Caco-2 (cell line): ENCODE data around the gene MICOS13. TPM values are rescaled to one million over a fixed set of nuclear protein-coding genes. Genes with fewer than 3 reads are reported as not detected.

ENCODE experiments used
- BruUV-seq: library from RNA; stranded (reverse); fragments of 400-500 nt; replicated peaks from 2 replicates; lab custom pipeline; 2021; lab: Mats Ljungman, UMichigan
- CTCF ChIA-PET: fragments of 300-600 bp; sonication (Branson Sonifier 250); formaldehyde crosslinking; loops from one replicate; lab custom pipeline; 2022; ENCODE audit warnings: antibody characterized with exemption; lab: Charles Lee
- POLR2A ChIA-PET: fragments of 300-600 bp; sonication (Branson Sonifier 250); formaldehyde crosslinking; loops from one replicate; lab custom pipeline; 2022; ENCODE audit warnings: antibody characterized with exemption; lab: Charles Lee
- DNase-seq, 2 experiments: peaks; one replicate each; pipeline versions ENCODE4 v3.0.0 to v3.0.0-alpha.2; 2020 to 2022
- H3K27me3 ChIP-seq: replicated peaks from 2 replicates; pipeline ENCODE4 v1.6.0; 2011; ENCODE audit warnings: low read length; ENCODE audit not compliant: control insufficient read depth, insufficient read depth
- H3K36me3 ChIP-seq: 2 replicates; pipeline ENCODE4 v1.5.1; 2011; ENCODE audit warnings: low read length; ENCODE audit not compliant: control insufficient read depth, insufficient read depth
- H3K4me1 ChIP-seq: fragments of 250-450 bp; sonication (Bioruptor Pico); 2 replicates; pipeline ENCODE4 v1.5.1; 2020; ENCODE audit warnings: mild to moderate bottlenecking
- H3K4me3 ChIP-seq: 2 replicates; pipeline ENCODE4 v1.5.1; 2011; ENCODE audit warnings: low read depth, mild to moderate bottlenecking, control low read depth, low read length
- H3K9me3 ChIP-seq: fragments of 250-450 bp; sonication (Bioruptor Pico); 2 replicates; pipeline ENCODE4 v1.5.1; 2020; ENCODE audit warnings: mild to moderate bottlenecking, moderate library complexity
- H3K27ac Mint-ChIP-seq: one replicate; pipeline ENCODE4 v1.8.0; 2022; ENCODE audit warnings: mixed read lengths; ENCODE audit not compliant: unreplicated experiment
- H3K27me3 Mint-ChIP-seq: one replicate; pipeline ENCODE4 v1.8.0; 2022; ENCODE audit warnings: mixed read lengths; ENCODE audit not compliant: insufficient read depth, unreplicated experiment
- H3K36me3 Mint-ChIP-seq: one replicate; pipeline ENCODE4 v1.8.0; 2022; ENCODE audit warnings: mild to moderate bottlenecking, mixed read lengths; ENCODE audit not compliant: insufficient read depth, unreplicated experiment
- H3K4me1 Mint-ChIP-seq: one replicate; pipeline ENCODE4 v1.8.0; 2022; ENCODE audit warnings: low read depth, mixed read lengths; ENCODE audit not compliant: unreplicated experiment
- H3K4me3 Mint-ChIP-seq: one replicate; pipeline ENCODE4 v1.8.0; 2022; ENCODE audit warnings: mild to moderate bottlenecking, moderate library complexity, mixed read lengths; ENCODE audit not compliant: unreplicated experiment
- H3K9me3 Mint-ChIP-seq: one replicate; pipeline ENCODE4 v1.8.0; 2022; ENCODE audit warnings: mixed read lengths; ENCODE audit not compliant: unreplicated experiment
- intact Hi-C: fragments of 100-400 bp; cut with micrococcal nuclease; formaldehyde crosslinking; loops from one replicate; pipeline ENCODE4 v1.10.0; 2022; ENCODE audit not compliant: unreplicated experiment
- total RNA-seq: library from RNA; stranded (reverse); gene quantifications from 2 replicates; pipeline ENCODE4 v1.2.3, GENCODE V29; 2022
- TF ChIP-seq, protein P1 (sequence below), 2 experiments: fragments of 200-600 bp in 1 of 2; IDR thresholded peaks; 1 replicate in 1 of 2; 2 replicates in 1 of 2; pipeline versions ENCODE4 v1.5.1 to v1.8.0; 2011 to 2022; ENCODE audit warnings: antibody characterized with exemption in 1 of 2, control low read depth in 1 of 2, inconsistent platforms in 1 of 2, low read depth in 1 of 2, low read length in 1 of 2, mild to moderate bottlenecking in 1 of 2, moderate library complexity in 1 of 2; ENCODE audit not compliant: insufficient read depth in 1 of 2, severe bottlenecking in 1 of 2, unreplicated experiment in 1 of 2

The MICOS13 gene
- total RNA-seq, 1 experiment from 2014 or later, result 43.1 TPM

DNA sequence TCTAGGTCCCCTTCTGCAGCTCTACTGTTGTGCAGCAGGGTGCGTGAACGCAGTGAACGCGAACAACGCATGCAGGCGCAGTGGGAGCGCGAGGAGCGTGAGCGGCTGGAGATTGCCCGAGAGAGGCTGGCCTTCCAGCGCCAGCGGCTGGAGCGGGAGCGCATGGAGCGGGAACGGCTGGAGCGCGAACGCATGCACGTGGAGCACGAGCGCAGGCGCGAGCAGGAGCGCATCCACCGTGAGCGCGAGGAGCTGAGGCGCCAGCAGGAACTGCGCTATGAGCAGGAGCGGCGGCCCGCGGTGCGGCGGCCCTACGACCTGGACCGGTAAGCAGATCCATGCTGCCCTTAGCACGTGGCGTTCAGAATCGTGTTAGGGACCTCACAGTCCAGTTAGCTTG lies 18.8 kb downstream of the MICOS13 start:
- peaks cover 98% of the 10 kb centered on the region for H3K36me3 Mint-ChIP-seq

GRCh38 chr19:5655412-5655811 lies 24.9 kb downstream of the MICOS13 start:
- no peak overlapping the region for H3K4me3 Mint-ChIP-seq
- no TSS peak for BruUV-seq
- no peaks in the 10 kb centered on the region for H3K4me1 ChIP-seq
- H3K4me1 Mint-ChIP-seq, result no peaks in the 10 kb centered on the region
- CTCF ChIA-PET, result interaction anchor here (0.7 kb wide), 1 partner anchor 18 kb away, joined by 3 read pairs; no protein-coding TSS in a partner anchor
- H3K36me3 ChIP-seq, result peaks cover 3% of the 10 kb centered on the region
- no peaks in the 10 kb centered on the region for H3K9me3 Mint-ChIP-seq
- peaks cover 97% of the 10 kb centered on the region for H3K36me3 Mint-ChIP-seq
- H3K27me3 Mint-ChIP-seq, result no peaks in the 10 kb centered on the region
- intact Hi-C loops, result no loop called here
- POLR2A ChIA-PET, result interaction anchor here (0.5 kb wide), 1 partner anchor 63 kb away, joined by 14 read pairs; no protein-coding TSS in a partner anchor
- no peak overlapping the region for H3K27ac Mint-ChIP-seq
- no peak overlapping the region for H3K4me3 ChIP-seq
- DNase-seq, result no peak
- H3K9me3 ChIP-seq, result no peaks in the 10 kb centered on the region
- no peaks in the 10 kb centered on the region for H3K27me3 ChIP-seq
- TF ChIP-seq, protein P1, sequence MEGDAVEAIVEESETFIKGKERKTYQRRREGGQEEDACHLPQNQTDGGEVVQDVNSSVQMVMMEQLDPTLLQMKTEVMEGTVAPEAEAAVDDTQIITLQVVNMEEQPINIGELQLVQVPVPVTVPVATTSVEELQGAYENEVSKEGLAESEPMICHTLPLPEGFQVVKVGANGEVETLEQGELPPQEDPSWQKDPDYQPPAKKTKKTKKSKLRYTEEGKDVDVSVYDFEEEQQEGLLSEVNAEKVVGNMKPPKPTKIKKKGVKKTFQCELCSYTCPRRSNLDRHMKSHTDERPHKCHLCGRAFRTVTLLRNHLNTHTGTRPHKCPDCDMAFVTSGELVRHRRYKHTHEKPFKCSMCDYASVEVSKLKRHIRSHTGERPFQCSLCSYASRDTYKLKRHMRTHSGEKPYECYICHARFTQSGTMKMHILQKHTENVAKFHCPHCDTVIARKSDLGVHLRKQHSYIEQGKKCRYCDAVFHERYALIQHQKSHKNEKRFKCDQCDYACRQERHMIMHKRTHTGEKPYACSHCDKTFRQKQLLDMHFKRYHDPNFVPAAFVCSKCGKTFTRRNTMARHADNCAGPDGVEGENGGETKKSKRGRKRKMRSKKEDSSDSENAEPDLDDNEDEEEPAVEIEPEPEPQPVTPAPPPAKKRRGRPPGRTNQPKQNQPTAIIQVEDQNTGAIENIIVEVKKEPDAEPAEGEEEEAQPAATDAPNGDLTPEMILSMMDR (IDR thresholded peaks at IDR 0.05; ENCODE audit: insufficient read depth in 1 of 2, low read depth in 1 of 2, low read length in 1 of 2, severe bottlenecking in 1 of 2, unreplicated experiment in 1 of 2), result no peak

More for the DNA sequence above, 18.8 kb downstream of the MICOS13 start:
- H3K4me1 ChIP-seq, result no peaks in the 10 kb centered on the region
- CTCF ChIA-PET, result no interaction called here
- Mint-ChIP-seq H3K27ac (no peak overlapping the region), H3K9me3 (no peaks in the 10 kb centered on the region), H3K4me1 (no peaks in the 10 kb centered on the region), H3K4me3 (no peak overlapping the region), H3K27me3 (no peaks in the 10 kb centered on the region)
- H3K36me3 ChIP-seq, result peaks cover 4% of the 10 kb centered on the region
- no peaks in the 10 kb centered on the region for H3K9me3 ChIP-seq
- DNase-seq, result no peak
- intact Hi-C loops, result no loop called here
- POLR2A ChIA-PET, result no interaction called here
- TF ChIP-seq, protein P1 (IDR thresholded peaks at IDR 0.05; ENCODE audit: insufficient read depth in 1 of 2, low read depth in 1 of 2, low read length in 1 of 2, severe bottlenecking in 1 of 2, unreplicated experiment in 1 of 2), result no peak
- no peaks in the 10 kb centered on the region for H3K27me3 ChIP-seq
- BruUV-seq, result no TSS peak
- H3K4me3 ChIP-seq, result no peak overlapping the region

DNA sequence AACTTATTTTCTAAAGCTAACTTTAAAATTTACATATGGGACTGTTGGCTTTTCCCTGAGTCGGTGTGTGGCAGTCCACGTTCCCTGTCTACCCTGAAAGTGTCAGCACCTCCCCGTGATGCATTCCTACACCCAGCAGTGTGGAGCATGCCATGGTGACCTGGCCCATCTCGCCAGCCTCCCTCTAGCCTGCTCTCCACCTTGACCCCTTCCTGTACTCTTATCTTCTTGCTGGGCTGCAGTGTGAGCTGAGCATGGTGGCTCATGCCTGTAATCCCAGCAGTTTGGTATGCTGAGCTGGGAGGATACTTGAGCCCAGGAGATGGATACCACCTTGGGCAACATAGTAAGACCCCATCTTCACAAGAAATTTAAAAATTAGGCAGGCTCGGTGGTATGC lies 25.4 kb downstream of the MICOS13 start:
- Histone ChIP-seq H3K9me3 (no peaks in the 10 kb centered on the region), H3K4me1 (no peaks in the 10 kb centered on the region), H3K27me3 (no peaks in the 10 kb centered on the region), H3K4me3 (no peak overlapping the region), H3K36me3 (peaks cover 2% of the 10 kb centered on the region)
- Mint-ChIP-seq H3K27me3 (no peaks in the 10 kb centered on the region), H3K4me3 (no peak overlapping the region), H3K9me3 (no peaks in the 10 kb centered on the region), H3K36me3 (peaks cover 98% of the 10 kb centered on the region), H3K4me1 (no peaks in the 10 kb centered on the region), H3K27ac (no peak overlapping the region)
- CTCF ChIA-PET, result no interaction called here
- DNase-seq, result no peak
- POLR2A ChIA-PET, result interaction anchor here (0.5 kb wide), 1 partner anchor 63 kb away, joined by 14 read pairs; no protein-coding TSS in a partner anchor
- TF ChIP-seq, protein P1 (IDR thresholded peaks at IDR 0.05; ENCODE audit: insufficient read depth in 1 of 2, low read depth in 1 of 2, low read length in 1 of 2, severe bottlenecking in 1 of 2, unreplicated experiment in 1 of 2), result no peak
- BruUV-seq, result no TSS peak
- intact Hi-C loops, result no loop called here
